Choroid plexus epithelial cell (primary cell): ENCODE measurements around the gene ZNF232.
A peak's percentile ranks its signal among the peaks of the same experiment; 100 is the strongest.
"Not testable (repeated sequence)": the region's sequence is repeated elsewhere in the genome, so short reads cannot be mapped to it uniquely, and the experiment has no call there.

Experiments used
- DNase-seq: peaks from one replicate; pipeline ENCODE4 v3.0.0-alpha.2; 2010; ENCODE audit warnings: low read depth
- H3K4me3 ChIP-seq: 2 replicates; pipeline ENCODE4 v1.5.1; 2011; ENCODE audit warnings: low read depth, mild to moderate bottlenecking, control low read depth, low read length, moderate library complexity
- TF ChIP-seq, protein P1 (sequence below): conservative IDR thresholded peaks from 2 replicates; pipeline ENCODE4 v1.5.1; 2011; ENCODE audit warnings: low read depth, mild to moderate bottlenecking, control low read depth, inconsistent platforms, low read length, moderate library complexity

The ZNF232 gene

DNA sequence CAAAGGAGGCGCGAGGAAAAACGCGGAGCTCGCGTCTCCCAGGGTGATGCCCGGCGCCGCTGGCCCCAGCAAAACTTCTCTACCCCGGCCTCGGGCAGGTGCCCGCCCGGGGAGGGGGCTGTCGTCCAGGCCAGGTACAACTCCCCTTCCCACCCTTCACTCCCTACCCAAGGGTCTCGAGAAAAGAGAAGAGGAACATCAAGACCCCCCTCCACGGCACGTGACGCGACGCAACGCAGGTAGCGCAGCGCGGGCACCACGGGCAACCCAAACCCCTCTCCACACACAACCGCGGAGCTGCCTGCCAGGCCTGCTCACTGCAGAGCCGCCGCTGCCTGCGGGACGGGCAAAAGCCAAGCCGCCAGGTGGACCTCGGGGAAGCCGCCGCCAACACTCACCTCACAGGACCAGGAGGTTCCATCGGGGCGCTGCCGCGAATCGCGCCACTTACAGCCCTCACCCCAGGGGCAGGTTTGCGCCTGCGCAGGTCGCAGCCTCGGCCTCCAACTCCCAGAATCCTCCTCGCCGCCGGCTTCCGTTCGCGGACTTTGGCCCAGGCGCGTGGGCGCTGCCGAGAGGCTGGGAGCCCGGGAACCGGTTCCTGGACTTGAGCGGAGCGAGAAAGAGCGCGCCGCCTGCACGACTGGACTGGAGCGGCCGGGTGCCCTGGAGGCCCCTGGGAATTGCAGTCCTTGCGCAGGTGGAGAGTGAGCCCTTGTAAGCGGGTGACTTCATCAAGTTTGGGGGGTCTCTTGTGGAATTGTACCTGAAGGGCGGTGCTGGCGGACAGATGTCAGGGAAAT lies at the start of gene ZNF232:
ZNF232 (minus strand) TSS at position 477 of the 803 bp plus-strand sequence; CDS start at position 421, 56 bp downstream.
- peak; percentile 93 for DNase-seq
- H3K4me3 ChIP-seq, result peak within 1 kb of the TSS; percentile 73
- TF ChIP-seq, protein P1, sequence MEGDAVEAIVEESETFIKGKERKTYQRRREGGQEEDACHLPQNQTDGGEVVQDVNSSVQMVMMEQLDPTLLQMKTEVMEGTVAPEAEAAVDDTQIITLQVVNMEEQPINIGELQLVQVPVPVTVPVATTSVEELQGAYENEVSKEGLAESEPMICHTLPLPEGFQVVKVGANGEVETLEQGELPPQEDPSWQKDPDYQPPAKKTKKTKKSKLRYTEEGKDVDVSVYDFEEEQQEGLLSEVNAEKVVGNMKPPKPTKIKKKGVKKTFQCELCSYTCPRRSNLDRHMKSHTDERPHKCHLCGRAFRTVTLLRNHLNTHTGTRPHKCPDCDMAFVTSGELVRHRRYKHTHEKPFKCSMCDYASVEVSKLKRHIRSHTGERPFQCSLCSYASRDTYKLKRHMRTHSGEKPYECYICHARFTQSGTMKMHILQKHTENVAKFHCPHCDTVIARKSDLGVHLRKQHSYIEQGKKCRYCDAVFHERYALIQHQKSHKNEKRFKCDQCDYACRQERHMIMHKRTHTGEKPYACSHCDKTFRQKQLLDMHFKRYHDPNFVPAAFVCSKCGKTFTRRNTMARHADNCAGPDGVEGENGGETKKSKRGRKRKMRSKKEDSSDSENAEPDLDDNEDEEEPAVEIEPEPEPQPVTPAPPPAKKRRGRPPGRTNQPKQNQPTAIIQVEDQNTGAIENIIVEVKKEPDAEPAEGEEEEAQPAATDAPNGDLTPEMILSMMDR, result no peak

DNA sequence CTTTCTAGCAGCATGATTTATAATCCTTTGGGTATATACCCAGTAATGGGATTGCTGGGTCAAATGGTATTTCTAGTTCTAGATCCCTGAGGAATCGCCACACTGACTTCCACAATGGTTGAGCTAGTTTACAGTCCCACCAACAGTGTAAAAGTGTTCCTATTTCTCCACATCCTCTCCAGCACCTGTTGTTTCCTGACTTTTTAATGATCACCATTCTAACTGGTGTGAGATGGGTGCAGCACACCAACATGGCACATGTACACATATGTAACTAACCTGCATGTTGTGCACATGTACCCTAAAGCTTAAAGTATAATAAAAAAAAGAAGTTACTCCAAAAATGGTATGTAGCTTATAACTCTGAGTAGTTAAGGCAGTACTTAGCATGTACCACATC lies 49.0 kb upstream of the ZNF232 start:
- H3K4me3 ChIP-seq, result not testable (repeated sequence)

DNA sequence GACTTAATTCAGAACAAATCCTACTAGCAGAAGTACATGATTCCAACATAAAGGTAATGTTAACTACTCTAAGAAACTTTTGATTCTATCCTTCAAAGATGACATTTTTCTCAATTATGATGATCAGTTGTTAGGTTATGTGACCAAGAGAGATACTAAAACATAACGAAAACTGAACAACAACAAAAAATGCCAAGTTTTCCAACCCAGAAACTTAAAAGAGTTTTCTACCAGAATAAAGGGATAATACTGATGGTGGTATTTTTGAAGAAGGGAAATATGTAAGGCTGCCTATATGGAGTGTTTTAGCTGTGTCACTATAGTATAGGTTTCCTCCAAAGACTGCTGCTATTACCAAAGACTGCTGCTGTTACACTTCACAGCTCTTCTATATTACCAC lies 34.4 kb upstream of the ZNF232 start:
- H3K4me3 ChIP-seq, DNase-seq: not testable (repeated sequence)

More for the DNA sequence above, 49.0 kb upstream of the ZNF232 start:
- DNase-seq, result not testable (repeated sequence)

DNA sequence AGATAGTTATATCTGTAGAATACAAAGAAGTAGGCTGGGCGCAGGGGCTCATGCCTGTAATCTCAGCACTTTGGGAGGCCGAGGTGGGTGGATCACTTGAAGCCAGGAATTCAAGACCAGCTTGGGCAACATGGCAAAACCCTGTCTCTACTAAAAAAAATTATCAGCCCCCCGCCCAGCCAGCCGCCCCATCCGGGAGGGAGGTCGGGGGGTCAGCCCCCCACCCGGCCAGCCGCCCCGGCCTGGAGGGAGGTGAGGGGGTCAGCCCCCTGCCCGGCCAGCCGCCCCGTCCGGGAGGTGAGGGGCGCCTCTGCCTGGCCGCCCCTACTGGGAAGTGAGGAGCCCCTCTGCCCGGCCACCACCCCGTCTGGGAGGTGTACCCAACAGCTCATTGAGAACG lies 31.2 kb upstream of the ZNF232 start:
- not testable (repeated sequence) for DNase-seq

DNA sequence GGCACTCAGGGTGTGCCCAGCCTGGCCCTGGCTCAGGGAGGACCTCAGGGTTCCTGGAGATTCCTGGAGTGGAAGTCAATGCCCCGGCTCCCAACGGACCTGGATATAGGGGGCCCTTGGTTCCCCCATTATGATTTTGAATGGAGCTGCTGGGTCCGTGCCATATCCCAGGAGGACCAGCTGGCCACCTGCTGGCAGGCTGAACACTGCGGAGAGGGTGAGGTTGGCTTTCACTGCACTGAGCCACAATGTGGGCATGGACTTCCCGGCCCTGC lies 27.7 kb upstream of the ZNF232 start:
- no peak for DNase-seq
- TF ChIP-seq, protein P1, result no peak

More for the DNA sequence above, 31.2 kb upstream of the ZNF232 start:
- not testable (repeated sequence) for H3K4me3 ChIP-seq

DNA sequence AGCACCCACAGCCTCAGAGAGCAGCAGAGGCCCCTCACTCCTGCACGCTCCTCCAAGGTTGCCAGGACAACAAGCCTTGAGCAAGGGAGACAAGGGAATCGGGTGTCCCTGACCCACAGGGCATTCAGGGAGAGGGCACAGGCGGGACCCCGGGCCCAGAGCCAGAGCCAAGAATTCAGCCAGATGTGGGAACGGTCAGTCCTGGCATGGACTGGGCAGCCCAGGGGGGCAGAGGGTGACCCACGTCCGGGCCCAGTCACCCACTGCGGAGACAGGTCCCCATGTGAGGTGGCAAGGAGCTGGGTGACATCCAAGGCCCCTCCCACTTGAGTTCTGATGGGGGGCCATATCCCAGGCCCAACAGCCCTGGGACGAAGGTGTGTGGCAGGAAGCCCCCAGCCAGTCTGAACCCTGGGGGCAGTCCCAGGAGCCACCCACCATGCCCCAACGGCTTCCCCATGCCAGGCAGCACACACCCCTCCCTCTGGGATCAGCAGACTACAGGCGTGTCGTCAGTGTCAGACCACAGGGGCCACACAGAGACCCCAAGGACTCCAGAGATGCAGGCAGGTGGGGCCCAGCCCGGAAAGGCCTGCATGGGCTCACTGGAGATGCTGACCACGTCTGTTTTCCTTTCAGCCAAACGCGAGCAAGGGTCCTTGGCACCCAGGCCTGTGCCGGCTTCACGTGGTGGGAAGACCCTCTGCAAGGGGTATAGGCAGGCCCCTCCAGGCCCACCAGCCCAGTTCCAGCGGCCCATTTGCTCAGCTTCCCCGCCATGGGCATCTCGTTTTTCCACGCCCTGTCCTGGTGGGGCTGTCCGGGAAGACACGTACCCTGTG lies 27.2 kb upstream of the ZNF232 start:
- DNase-seq, result no peak
- H3K4me3 ChIP-seq, result no peak overlapping the region
- TF ChIP-seq, protein P1, result no peak

More for the DNA sequence above, 27.7 kb upstream of the ZNF232 start:
- H3K4me3 ChIP-seq, result no peak overlapping the region

DNA sequence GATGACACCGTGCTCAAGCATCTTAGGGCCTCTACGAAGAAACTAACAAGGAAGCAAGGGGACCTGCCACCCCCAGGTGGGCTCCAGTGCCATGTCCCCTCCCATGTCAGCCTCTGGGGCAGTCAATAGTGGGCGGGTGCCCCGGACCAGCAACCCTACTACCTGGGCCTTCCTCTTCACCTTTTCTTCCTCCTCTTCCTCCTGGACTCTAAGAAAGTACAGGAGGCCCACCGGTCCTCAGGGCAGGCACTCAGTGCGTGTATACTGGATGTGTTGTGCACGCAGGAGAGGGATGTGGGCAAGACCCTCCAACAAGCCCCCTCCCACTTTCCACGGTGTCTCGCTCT lies 26.5 kb upstream of the ZNF232 start:
- H3K4me3 ChIP-seq, DNase-seq: not testable (repeated sequence)

DNA sequence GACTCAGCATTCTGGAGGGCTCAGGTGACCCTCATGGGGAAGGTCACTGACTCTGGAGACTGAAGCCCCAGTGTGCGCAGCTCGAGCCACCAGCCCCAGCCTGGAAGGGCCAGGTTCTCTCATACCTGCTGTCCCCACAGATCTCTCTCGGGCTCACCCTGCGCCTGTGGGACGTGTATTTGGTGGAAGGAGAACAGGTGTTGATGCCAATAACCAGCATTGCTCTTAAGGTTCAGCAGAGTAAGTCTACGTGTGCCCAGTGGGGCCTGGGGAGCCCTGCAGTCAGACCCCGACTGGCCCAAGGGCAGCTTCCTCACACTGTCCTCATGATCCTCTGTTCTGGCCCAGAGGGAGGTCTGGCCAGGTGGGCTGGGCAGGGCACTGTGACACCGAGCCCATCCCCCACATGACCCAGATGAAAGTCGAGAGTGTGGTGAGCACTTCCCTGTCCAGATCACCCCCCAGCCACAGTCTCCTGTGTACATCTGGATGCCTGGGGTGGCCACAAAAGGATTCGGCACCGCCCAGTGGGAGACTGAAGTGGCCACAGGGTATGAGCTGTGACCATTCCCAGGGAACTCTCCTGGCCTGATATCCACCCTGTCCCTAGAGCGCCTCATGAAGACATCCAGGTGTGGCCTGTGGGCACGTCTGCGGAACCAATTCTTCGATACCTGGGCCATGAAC lies 26.0 kb upstream of the ZNF232 start:
- DNase-seq, result not testable (repeated sequence)

DNA sequence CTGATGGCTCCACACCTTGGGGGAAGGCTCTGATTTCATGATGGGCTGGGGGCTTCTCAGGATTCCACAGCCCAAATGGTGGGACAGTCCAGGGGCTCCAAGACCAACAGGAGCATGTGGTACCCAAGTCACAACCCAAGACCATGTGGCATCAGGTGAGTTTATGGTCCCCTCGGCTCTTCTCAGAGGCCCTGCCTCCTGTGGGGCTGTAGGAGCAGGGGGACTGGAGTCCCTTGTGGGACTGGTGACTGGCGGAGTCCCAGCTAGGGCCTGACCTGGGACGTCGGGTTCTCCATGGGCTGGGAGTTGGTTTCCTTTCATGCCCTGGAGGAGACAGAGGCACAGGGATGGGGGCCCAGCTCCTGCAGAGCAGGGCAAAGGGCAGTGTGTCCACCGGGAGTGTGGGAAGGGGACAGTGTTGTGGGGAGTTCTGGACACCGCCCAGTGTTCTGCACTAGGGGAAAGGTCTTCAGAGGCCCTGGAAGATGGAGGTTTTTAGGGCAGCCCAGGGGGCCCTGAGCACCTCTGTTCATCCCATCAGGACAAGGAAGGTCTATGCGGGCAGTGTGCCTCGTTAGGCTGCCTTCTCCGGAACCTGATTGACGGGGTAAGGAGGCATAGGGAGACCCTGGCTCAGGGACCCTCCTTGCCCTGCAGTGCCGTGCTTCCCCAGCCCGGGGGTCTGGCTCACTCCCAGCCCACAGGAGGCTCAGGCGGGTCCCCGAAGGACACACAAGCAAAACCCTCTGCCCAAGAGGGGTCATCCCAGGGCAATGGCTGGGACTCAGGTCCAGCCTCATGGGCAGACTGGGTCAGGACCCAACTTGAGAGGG lies 25.1 kb upstream of the ZNF232 start:
- H3K4me3 ChIP-seq, DNase-seq: not testable (repeated sequence)

More for the DNA sequence above, 26.0 kb upstream of the ZNF232 start:
- H3K4me3 ChIP-seq, result not testable (repeated sequence)
